IPS-20b (cell line): ENCODE measurements around the gene ALDH3B1.

Source experiments
- H3K27ac ChIP-seq: one replicate; pipeline ENCODE4 v1.5.1; 2013; ENCODE audit warnings: low read length
- H3K27me3 ChIP-seq: 2 replicates; pipeline ENCODE4 v1.6.1; 2013; ENCODE audit warnings: mild to moderate bottlenecking, low read length, inconsistent platforms; ENCODE audit not compliant: insufficient read depth
- H3K36me3 ChIP-seq: 2 replicates; pipeline ENCODE4 v1.6.1; 2013; ENCODE audit warnings: low read depth, mild to moderate bottlenecking, inconsistent platforms, low read length, moderate library complexity; ENCODE audit not compliant: insufficient read depth
- H3K4me1 ChIP-seq: 2 replicates; pipeline ENCODE4 v1.6.1; 2013; ENCODE audit warnings: mild to moderate bottlenecking, control low read depth, inconsistent platforms, low read length, moderate library complexity; ENCODE audit not compliant: insufficient read depth
- H3K4me3 ChIP-seq: 2 replicates; pipeline ENCODE4 v1.5.1; 2013; ENCODE audit warnings: mild to moderate bottlenecking, low read length, inconsistent platforms
- H3K9ac ChIP-seq: 2 replicates; pipeline ENCODE4 v1.6.1; 2013; ENCODE audit warnings: low read depth, mild to moderate bottlenecking, inconsistent platforms, low read length, moderate library complexity
- H3K9me3 ChIP-seq: 2 replicates; pipeline ENCODE4 v1.6.1; 2013; ENCODE audit warnings: mild to moderate bottlenecking, low read depth, low read length, inconsistent platforms; ENCODE audit not compliant: insufficient read depth

ALDH3B1 gene

DNA sequence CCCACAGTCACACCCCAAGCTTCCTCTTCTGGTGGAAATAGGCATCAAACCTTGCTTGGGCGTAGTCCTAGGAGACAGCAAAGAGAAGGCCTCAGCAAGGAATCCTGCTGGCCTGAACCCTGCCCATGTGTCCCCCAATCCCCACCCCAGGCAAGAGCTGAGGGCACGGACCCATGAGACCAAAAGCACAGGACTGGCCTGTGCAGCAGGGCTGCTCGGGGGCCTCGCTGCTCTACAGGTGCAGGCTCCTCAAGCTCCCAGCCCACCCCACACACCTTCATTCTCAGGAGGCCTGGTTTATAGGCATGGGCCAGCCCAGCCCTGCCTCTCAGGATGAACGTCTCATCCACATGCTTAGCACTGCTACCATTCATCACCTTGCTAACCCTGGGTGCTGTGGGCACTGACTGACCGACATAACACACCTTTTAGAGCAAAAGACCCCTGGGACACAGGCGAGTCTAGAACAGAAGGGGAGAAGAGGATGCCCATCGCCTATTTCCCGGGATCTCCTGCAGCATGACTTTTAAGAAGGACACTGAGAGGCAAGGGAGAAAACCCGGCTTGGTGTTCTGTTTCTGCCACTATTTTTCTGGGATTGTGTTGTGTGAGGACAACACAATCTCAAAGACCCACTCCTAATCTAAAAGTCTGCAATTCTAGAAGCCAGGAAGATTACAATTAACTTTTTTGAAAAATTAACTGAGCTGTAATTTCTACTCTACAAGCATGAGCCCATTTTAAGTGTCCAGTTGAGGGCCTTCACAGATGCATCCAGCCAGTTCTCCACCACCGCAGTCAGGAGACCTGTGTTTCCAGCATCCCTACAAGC lies 44.1 kb downstream of the ALDH3B1 start:
- H3K9me3 ChIP-seq, result no peaks in the 10 kb centered on the region
- no peak overlapping the region for H3K27ac ChIP-seq
- peaks cover 25% of the 10 kb centered on the region for H3K36me3 ChIP-seq
- 0 out of 2 replicates have a peak, but pooled peaks cover 3% of the 10 kb centered on the region for H3K4me1 ChIP-seq
- H3K9ac ChIP-seq, result no peak overlapping the region
- H3K4me3 ChIP-seq, result no peak overlapping the region
- H3K27me3 ChIP-seq, result no peaks in the 10 kb centered on the region

DNA sequence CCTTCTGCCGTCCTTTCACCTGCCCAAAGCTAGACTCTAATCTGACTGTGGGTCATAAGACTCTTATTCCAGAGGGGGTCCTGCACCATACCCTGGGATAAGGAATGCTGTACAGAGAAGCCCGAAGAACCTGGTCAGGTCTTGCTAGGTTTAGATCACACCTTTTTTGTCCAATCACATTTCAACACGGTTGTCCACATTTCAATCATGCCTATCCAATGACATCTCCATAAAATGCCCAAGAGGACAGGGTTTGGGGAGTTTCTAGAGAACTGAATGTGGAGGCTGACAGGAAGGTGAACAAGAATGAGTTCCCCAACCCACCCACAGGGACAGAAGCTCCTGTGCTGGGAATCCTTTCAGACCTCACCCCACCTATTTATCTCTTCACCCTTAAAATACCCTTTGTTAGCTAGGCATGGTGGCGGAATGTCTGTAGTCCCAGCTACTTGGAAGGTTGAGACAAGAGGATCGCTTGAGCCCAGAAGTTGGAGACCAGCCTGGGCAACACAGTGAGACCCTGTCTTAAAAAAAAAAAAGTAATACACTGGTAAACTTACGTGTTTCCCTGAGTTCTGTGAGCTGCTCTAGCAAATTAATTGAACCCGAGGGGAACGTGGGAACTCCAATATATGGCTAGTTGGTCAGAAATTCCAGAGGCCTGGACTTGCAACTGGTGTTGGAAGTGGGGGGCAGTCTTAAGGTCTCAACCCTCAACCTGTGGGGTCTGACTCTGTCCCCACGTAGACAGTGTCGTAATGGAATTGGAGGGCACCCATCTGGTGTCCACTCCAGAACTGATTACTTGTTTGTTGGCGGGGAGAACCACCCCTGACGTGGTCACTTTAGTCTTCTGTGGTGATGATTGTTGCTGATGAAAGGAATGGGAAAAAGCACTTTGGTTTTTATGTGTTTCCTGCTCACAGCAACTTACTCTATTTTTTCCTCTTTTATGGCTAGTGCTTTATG lies 46.5 kb downstream of the ALDH3B1 start:
- Histone ChIP-seq H3K4me3 (no peak overlapping the region), H3K4me1 (no peaks in the 10 kb centered on the region), H3K9ac (no peak overlapping the region), H3K27ac (no peak overlapping the region), H3K9me3 (no peaks in the 10 kb centered on the region), H3K36me3 (peaks cover 44% of the 10 kb centered on the region), H3K27me3 (no peaks in the 10 kb centered on the region)

DNA sequence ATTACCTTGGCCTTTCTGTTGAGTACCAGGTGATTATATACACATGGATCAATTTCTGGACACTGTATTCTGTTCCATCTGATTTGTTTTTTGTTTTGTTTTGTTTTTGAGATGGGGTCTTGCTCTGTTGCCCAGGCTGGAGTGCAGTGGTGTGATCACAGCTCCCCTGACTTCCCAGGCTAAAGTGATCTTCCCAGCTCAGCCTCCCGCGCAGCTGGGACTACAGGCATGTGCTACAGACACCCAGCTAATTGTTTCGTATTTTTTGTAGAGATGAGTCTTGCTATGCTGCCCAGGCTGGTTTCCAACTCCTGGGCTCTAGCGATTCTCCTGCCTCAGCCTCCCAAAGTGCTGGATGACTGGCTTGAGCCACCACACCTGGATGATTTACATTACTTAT lies 47.7 kb downstream of the ALDH3B1 start:
- H3K9ac ChIP-seq, result no peak overlapping the region
- no peaks in the 10 kb centered on the region for H3K4me1 ChIP-seq
- H3K27ac ChIP-seq, result no peak overlapping the region
- no peaks in the 10 kb centered on the region for H3K9me3 ChIP-seq
- H3K4me3 ChIP-seq, result no peak overlapping the region
- H3K36me3 ChIP-seq, result peaks cover 55% of the 10 kb centered on the region
- H3K27me3 ChIP-seq, result no peaks in the 10 kb centered on the region

DNA sequence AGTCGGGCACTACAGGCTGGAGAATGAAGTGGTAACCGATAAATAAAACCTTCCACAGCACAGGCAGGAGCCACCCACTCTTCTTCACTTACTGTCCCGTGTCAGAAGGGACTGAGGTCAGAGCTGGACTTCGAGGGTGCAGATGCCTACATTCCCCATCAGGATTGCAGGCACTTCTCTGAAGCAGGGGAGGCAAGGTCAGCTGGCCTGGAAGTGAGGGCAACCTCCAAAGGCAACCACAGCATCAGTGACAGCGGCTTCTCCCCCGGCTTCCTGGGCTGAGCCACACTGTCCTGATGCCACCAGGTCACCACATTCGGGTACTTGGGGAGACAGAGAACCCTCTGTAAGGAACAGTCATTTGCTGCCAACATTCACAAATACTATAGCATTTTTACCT lies 51.4 kb downstream of the ALDH3B1 start:
- peaks cover 86% of the 10 kb centered on the region for H3K36me3 ChIP-seq
- no peak overlapping the region for H3K4me3 ChIP-seq
- H3K27ac ChIP-seq, result no peak overlapping the region
- H3K9ac ChIP-seq, result no peak overlapping the region
- no peaks in the 10 kb centered on the region for H3K9me3 ChIP-seq
- no peaks in the 10 kb centered on the region for H3K4me1 ChIP-seq
- no peaks in the 10 kb centered on the region for H3K27me3 ChIP-seq

DNA sequence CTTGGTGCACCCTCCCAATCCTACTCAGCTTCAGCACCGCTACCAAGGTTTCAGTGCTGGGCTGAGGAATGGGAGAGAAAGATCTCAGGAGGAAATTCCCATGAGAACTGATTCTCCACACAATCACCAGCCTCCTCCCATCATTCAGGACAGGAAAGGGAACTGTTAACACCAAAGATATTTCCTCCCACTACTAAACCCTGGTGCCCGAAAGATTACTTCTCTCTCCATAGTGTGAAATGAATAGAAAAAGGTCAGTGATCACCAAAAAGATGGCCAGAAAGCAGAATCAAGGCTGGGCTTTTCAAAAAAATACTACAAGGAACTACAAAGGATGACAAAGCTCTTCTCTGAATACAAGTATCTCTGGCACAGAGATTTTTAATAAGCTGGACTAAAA lies 54.8 kb downstream of the ALDH3B1 start:
- Histone ChIP-seq H3K27ac (no peak overlapping the region), H3K4me3 (no peak overlapping the region), H3K9me3 (no peaks in the 10 kb centered on the region), H3K9ac (no peak overlapping the region), H3K4me1 (no peaks in the 10 kb centered on the region), H3K27me3 (no peaks in the 10 kb centered on the region), H3K36me3 (peaks cover 96% of the 10 kb centered on the region)

DNA sequence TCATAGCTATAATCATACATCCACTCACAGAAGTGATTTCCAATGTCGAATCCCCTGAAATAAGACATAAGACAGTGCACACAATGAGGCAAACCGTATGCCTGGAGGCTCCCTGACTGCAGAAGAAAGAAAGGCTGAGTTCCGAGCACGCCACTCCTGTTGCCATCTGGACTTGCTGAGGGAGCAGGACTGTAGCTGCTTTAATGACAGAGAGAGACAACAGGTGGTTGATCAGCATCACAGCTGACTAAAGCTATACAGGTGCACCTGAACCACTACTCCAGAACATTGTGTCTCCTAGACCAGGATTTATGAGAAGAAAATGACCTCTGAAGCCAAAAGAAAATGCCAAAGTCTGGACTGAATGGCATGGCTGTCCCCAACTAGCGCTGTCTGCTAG lies 55.7 kb downstream of the ALDH3B1 start:
- Histone ChIP-seq H3K4me3 (no peak overlapping the region), H3K36me3 (peaks cover 99% of the 10 kb centered on the region), H3K27me3 (no peaks in the 10 kb centered on the region), H3K9ac (no peak overlapping the region), H3K27ac (no peak overlapping the region), H3K9me3 (no peaks in the 10 kb centered on the region), H3K4me1 (no peaks in the 10 kb centered on the region)

DNA sequence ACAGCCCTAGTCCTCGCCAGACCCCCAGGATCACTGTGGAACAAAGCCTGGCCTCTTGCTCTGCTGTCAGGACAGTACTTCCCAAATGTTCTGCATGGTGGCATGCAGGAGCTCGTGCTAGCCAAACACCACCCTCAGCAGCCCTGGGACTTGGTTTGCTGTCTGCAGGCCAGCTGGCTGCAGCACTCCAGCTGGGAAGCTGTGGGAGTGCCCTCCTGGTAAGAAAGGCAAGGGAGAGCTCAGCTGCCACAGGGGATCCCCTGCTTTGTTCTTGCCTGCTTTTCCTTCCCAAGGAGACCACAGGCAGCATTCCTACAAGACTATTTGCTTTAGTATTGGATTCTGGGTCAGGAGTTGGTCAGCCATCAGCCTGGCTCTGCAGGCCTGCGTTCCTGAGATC lies 56.6 kb downstream of the ALDH3B1 start:
- H3K9me3 ChIP-seq, result no peaks in the 10 kb centered on the region
- no peak overlapping the region for H3K4me3 ChIP-seq
- no peaks in the 10 kb centered on the region for H3K27me3 ChIP-seq
- no peak overlapping the region for H3K27ac ChIP-seq
- H3K4me1 ChIP-seq, result no peaks in the 10 kb centered on the region
- H3K9ac ChIP-seq, result no peak overlapping the region
- H3K36me3 ChIP-seq, result peaks cover 100% of the 10 kb centered on the region

DNA sequence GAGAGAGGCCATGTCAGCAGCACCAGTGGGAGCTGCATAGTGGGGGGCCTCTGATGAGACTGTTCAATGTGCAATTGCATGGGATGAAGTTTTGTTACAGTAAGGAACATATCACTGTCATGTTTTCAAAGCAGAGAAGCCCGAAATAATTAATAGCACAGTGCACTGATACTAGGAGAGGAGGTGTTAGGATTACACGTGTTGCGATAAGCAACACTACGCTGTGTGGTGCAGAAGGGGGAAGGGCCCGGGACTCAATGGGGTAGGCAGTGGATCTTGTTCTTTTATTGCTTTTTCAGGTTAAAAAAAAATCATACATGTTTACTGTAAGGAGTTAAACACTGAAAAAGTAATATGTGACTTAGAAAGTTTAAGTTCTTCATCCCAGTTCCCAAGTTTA lies 57.9 kb downstream of the ALDH3B1 start:
- Histone ChIP-seq H3K9me3 (no peaks in the 10 kb centered on the region), H3K4me3 (no peak overlapping the region), H3K4me1 (no peaks in the 10 kb centered on the region), H3K27me3 (no peaks in the 10 kb centered on the region), H3K27ac (no peak overlapping the region), H3K36me3 (peaks cover 100% of the 10 kb centered on the region), H3K9ac (no peak overlapping the region)

DNA sequence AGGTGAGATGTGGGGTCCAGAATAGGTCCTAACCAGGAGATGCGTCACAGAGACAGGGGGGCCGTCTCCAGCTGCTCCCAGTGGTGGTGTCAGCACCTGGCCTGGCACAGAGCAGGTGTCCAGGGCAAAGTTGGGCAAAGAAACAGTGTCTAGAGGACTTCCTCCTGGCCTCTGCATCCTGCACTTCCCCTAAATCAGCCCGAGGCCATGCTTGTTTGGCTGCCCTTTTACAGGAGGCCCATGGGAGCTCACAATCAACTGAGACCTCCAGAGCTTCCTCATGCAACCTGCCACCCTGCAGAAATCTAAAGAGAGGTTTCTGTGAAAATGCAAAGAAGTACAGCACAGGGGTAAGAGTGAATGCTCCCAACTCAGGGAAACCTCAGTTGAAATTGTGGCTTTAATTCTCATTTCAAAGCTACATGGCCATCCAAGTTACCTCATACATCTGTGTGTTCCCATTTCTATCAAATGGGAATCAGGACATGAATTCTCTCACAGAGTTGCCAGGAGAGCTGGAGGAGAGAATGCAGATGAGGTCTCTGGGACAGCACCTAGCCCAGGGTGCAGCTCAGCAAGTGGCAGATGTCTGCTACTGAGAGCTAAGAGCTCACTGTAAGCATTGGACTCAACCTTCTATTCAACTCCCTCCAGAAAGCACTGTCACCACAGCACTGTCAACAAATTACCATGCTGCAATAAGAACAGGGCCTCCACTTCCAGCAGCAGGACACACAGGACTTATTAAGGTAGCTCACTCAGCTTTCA lies 61.3 kb downstream of the ALDH3B1 start:
- peaks cover 98% of the 10 kb centered on the region for H3K36me3 ChIP-seq

DNA sequence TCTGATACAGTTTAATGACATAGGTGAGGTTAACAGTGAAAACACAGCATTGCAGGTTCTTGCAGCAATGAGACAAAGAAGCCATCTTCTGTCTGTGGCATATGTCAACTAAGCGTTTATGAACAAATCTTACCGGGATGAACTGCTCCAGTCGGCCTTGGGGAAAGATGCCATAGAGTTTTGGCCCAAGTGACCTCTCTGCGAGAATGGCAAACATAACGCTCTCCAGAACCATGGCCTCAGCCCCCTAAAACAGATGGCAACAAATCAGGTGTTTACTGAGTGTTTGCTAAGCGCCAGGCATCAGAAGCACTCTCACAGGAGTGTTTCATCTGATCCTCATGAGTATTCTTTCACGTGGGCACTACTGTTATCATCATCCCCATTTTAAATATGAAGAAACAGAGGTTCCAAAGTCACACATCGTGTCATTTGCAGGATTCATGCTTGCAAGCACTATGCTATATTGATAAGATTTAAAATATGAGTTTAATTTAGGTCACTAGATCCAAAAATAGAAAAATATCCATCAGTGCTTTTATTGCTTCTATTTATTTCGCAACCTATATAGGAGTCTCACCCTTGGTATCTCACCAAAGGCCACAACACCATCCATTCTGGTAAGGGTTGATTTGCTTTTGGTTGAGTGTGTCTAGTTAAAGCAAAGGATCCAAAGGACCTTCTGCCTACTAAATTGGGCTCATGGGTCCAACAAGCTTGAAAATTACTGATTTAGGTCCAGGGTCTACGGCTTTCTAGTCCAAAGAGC lies 64.6 kb downstream of the ALDH3B1 start:
- H3K36me3 ChIP-seq, result peaks cover 76% of the 10 kb centered on the region
- H3K4me1 ChIP-seq, result no peaks in the 10 kb centered on the region
- H3K9ac ChIP-seq, result no peak overlapping the region
- no peak overlapping the region for H3K4me3 ChIP-seq
- H3K9me3 ChIP-seq, result no peaks in the 10 kb centered on the region
- H3K27ac ChIP-seq, result no peak overlapping the region
- no peaks in the 10 kb centered on the region for H3K27me3 ChIP-seq

More for the DNA sequence above, 61.3 kb downstream of the ALDH3B1 start:
- Histone ChIP-seq H3K4me3 (no peak overlapping the region), H3K9me3 (no peaks in the 10 kb centered on the region), H3K9ac (no peak overlapping the region), H3K27ac (no peak overlapping the region), H3K4me1 (no peaks in the 10 kb centered on the region), H3K27me3 (no peaks in the 10 kb centered on the region)
